Naive thymus-derived CD4-positive, alpha-beta T cell (primary cell): ENCODE measurements around the gene DBNDD1. TPM values are rescaled to one million over a fixed set of nuclear protein-coding genes. Genes with fewer than 3 reads are reported as not detected.

Experiments used
- ATAC-seq: fragments of 150-1000 bp; cut with Tn5 transposase; 2 replicates; pipeline ENCODE4 v1.10.0; 2021; ENCODE audit warnings: mild to moderate bottlenecking, moderate library complexity
- CTCF ChIA-PET: fragments of 350-600 bp; sonication (Branson Sonifier 250); formaldehyde crosslinking; loops from one replicate; lab custom pipeline; 2021; ENCODE audit warnings: antibody characterized with exemption; lab: Charles Lee
- POLR2A ChIA-PET: fragments of 350-600 bp; sonication (Branson Sonifier 250); formaldehyde crosslinking; loops from one replicate; lab custom pipeline; 2021; ENCODE audit warnings: antibody characterized with exemption, inconsistent platforms; lab: Charles Lee
- DNase-seq, 9 donors: peaks; one replicate each; pipeline versions ENCODE4 v3.0.0 to v3.0.0-alpha.2; 2020 to 2022; ENCODE audit warnings: mixed read lengths in 1 of 9
- H3K27ac ChIP-seq: one replicate; pipeline ENCODE4 v1.7.0; 2013; ENCODE audit warnings: mild to moderate bottlenecking, low read depth, low read length, moderate library complexity
- H3K27me3 ChIP-seq, 2 donors: one replicate each; pipeline ENCODE4 v1.7.0; 2013; ENCODE audit warnings: low read length in 2 of 2, mild to moderate bottlenecking in 2 of 2, moderate library complexity in 2 of 2; ENCODE audit not compliant: control insufficient read depth in 2 of 2, insufficient read depth in 2 of 2
- H3K36me3 ChIP-seq, 3 experiments: 1 replicate in 2 of 3; 2 replicates in 1 of 3; pipeline ENCODE4 v1.7.0; 2013; ENCODE audit warnings: low read length in 3 of 3, mild to moderate bottlenecking in 3 of 3, moderate library complexity in 1 of 3; ENCODE audit not compliant: insufficient read depth in 3 of 3, control insufficient read depth in 2 of 3
- H3K4me1 ChIP-seq, 2 donors: one replicate each; pipeline ENCODE4 v1.7.0; 2013; ENCODE audit warnings: low read length in 2 of 2, mild to moderate bottlenecking in 2 of 2, moderate library complexity in 1 of 2; ENCODE audit not compliant: control insufficient read depth in 2 of 2, insufficient read depth in 2 of 2
- H3K4me3 ChIP-seq: 2 replicates; pipeline ENCODE4 v1.7.0; 2013; ENCODE audit warnings: mild to moderate bottlenecking, low read length
- H3K9me3 ChIP-seq, 3 experiments: 1 replicate in 2 of 3; 2 replicates in 1 of 3; pipeline ENCODE4 v1.7.0; 2013; ENCODE audit warnings: low read length in 3 of 3; ENCODE audit not compliant: control insufficient read depth in 2 of 3
- H3K27ac Mint-ChIP-seq, 9 donors: one replicate each; pipeline ENCODE4 v1.8.0; 2020 to 2022; ENCODE audit warnings: mixed read lengths in 9 of 9, mild to moderate bottlenecking in 8 of 9, moderate library complexity in 5 of 9, inconsistent platforms in 2 of 9
- H3K27me3 Mint-ChIP-seq, 5 donors: one replicate each; pipeline ENCODE4 v1.8.0; 2021 to 2022; ENCODE audit warnings: mixed read lengths in 5 of 5, mild to moderate bottlenecking in 1 of 5
- H3K36me3 Mint-ChIP-seq, 5 donors: one replicate each; pipeline ENCODE4 v1.8.0; 2020 to 2022; ENCODE audit warnings: mixed read lengths in 5 of 5, mild to moderate bottlenecking in 3 of 5, inconsistent platforms in 1 of 5
- H3K4me1 Mint-ChIP-seq, 7 donors: one replicate each; pipeline ENCODE4 v1.8.0; 2020 to 2022; ENCODE audit warnings: mixed read lengths in 7 of 7, mild to moderate bottlenecking in 3 of 7, inconsistent platforms in 1 of 7
- H3K4me3 Mint-ChIP-seq, 10 donors: one replicate each; pipeline ENCODE4 v1.8.0; 2020 to 2022; ENCODE audit warnings: mild to moderate bottlenecking in 10 of 10, mixed read lengths in 10 of 10, moderate library complexity in 6 of 10, inconsistent platforms in 2 of 10
- H3K9me3 Mint-ChIP-seq, 11 donors: one replicate each; pipeline ENCODE4 v1.8.0; 2020 to 2022; ENCODE audit warnings: mixed read lengths in 11 of 11, mild to moderate bottlenecking in 4 of 11, inconsistent platforms in 1 of 11, moderate library complexity in 1 of 11
- intact Hi-C, 2 donors: fragments of 100-400 bp; cut with micrococcal nuclease; formaldehyde crosslinking; loops; one replicate each; pipeline ENCODE4 v1.15.1; 2023
- polyA plus RNA-seq, 2 donors: library from polyadenylated mRNA; unstranded; fragments of 300-500 nt; fragmentation: Illumina TruSeq; gene quantifications; one replicate each; pipeline ENCODE4 v1.2.3, GENCODE V29; 2021
- total RNA-seq, 6 experiments: library from RNA in 5 of 6; stranded (reverse) in 5 of 6; gene quantifications; 1 replicate in 5 of 6; 2 replicates in 1 of 6; pipeline ENCODE4 v1.2.3 and lab custom pipeline; 2021 to 2026

DBNDD1 gene
- total and polyA plus RNA-seq, 7 experiments from 2014 or later, result 0.12 to 20.8 (median 3.1) TPM

DNA sequence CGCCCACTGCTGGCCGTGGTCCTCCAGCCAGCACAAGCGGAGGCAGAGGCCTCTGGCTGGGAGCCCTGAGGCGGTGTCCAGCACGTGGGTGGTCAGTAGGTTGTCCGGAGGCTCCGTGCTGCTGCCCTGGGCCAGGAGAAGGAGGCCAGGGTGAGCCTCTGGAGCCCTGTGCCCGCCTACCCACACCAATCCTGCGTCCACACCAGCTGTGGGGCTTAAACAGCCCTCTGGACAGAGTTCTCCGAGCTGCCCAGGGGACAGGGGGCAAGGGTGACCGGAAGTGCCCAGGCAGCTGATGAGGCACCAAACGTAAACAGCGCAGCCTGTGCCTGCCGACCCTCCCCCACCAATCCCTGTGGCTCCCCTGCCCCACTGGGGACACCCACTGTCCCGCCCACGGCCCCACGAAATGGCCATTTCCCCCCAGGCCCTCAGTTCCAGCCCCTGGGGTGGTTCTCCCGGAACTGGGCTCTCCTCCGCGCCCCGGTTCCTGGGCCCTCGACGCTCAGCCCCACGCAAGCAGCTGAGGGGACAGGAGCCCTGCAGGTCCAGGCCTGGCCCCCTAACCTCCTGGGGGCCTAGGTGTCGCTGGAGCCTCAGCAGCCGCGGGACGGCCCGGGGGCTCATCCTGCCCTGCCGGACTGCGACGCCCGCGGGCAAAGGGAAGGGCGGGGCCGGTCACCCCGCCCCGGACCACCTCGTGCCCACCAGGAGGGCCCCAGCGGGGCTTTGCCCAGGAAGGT, 27.9 kb upstream of the DBNDD1 start:
- intact Hi-C loops, result no loop called here

DNA sequence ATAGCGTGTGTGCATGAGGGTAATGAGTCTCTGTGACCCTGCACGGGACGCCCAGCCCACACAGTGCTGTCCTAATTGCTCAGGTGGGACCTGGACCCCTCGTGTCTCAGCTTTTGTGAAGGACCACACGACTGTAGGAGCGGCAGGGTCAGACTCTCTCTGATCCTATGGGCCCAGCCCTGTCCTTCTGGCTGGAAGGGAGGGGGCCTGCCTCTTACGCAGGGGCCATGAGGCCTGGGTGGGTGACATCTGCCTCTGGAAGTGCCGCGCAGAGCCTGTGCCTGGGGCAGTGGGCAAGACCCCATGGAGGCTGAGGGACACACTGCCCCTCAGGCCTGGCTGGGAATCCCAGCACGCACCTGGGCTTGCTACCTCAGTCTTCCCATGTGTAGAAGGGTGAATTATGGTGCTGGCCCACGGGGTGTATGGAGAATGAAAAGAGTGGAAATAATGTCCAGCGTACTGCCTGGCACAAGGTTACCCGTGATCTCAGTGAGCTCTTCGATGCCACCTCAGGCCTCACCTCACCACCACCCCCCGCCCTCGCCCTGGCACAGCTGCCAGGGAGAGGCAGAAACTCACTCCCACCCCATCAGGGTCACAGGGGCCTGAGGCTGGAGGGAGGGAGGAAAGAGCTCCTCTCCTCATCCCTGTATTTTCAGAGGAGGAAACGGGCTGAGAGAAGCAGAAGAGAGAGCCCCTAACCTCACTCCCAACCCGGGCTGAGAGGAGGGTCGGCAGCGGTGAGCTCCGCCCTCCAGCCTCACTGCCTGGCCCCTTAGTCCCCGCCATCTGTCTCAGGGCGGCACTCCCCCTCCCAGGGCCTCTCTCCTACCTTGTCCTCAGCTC, 27.1 kb upstream of the DBNDD1 start:
- Histone ChIP-seq H3K4me1 (peaks cover 9 to 10% of the 10 kb centered on the region in 2 donors), H3K27me3 (peaks cover 0 to 8% of the 10 kb centered on the region in 2 donors), H3K27ac (no peak overlapping the region), H3K36me3 (no peaks in the 10 kb centered on the region), H3K4me3 (no peak overlapping the region), H3K9me3 (no peaks in the 10 kb centered on the region)
- ATAC-seq (no peak), DNase-seq (no peak)
- ChIA-PET POLR2A (no interaction called here), CTCF (no interaction called here)
- Mint-ChIP-seq H3K4me1 (peaks cover 0 to 19% (median 8%) of the 10 kb centered on the region in 7 donors), H3K27me3 (peaks cover 3 to 27% (median 12%) of the 10 kb centered on the region in 5 donors), H3K4me3 (peak overlapping the region in 9 of 10 donors; percentile 8 to 75 (median 46)), H3K27ac (peak overlapping the region in 4 of 9 donors; percentile 48 to 83 (median 59)), H3K9me3 (peaks cover 0 to 4% (median 0%) of the 10 kb centered on the region in 11 donors), H3K36me3 (peaks cover 0 to 15% (median 0%) of the 10 kb centered on the region in 5 donors)
- intact Hi-C loops, result no loop called here

More for the DNA sequence above, 27.9 kb upstream of the DBNDD1 start:
- peaks cover 0 to 19% (median 8%) of the 10 kb centered on the region in 7 donors for H3K4me1 Mint-ChIP-seq
- Histone ChIP-seq H3K27ac (no peak overlapping the region), H3K27me3 (peaks cover 0 to 8% of the 10 kb centered on the region in 2 donors), H3K9me3 (no peaks in the 10 kb centered on the region), H3K36me3 (no peaks in the 10 kb centered on the region), H3K4me1 (peaks cover 9 to 10% of the 10 kb centered on the region in 2 donors), H3K4me3 (peak overlapping the region; percentile 35)
- peaks cover 0 to 13% (median 0%) of the 10 kb centered on the region in 5 donors for H3K36me3 Mint-ChIP-seq
- no peak for ATAC-seq
- peak overlapping the region in 5 of 10 donors; percentile 40 to 75 (median 53) for H3K4me3 Mint-ChIP-seq
- POLR2A ChIA-PET, result no interaction called here
- peaks cover 0 to 5% (median 0%) of the 10 kb centered on the region in 11 donors for H3K9me3 Mint-ChIP-seq
- CTCF ChIA-PET, result no interaction called here
- peak in 1 of 9 donors; percentile 22 for DNase-seq
- peak overlapping the region in 1 of 9 donors; percentile 48 for H3K27ac Mint-ChIP-seq
- H3K27me3 Mint-ChIP-seq, result peaks cover 3 to 27% (median 12%) of the 10 kb centered on the region in 5 donors

DNA sequence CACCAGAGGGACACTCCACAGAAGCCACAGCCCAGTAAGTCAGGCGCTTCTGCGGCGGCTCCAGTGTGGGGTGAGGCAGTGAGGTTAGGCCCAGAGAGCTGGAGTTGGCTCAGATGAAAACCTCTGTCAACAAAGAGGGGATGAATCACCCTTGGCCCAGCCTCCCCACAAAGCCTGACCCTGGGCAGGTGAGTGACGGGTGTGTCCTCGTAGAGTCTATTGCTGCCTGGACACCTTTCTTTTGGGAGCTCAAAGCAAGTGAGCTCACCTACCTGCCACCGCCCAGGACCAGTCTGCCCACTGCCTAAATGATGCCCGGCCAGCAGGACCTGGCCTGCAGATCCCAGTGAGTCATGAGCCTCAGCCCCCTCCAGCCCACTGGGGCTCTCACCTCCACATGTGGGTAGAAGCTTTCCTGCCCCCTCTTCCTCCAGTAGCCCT, 24.9 kb upstream of the DBNDD1 start:
- intact Hi-C loops, result no loop called here
- ATAC-seq (no peak), DNase-seq (no peak)
- H3K36me3 Mint-ChIP-seq, result peaks cover 0 to 22% (median 0%) of the 10 kb centered on the region in 5 donors
- POLR2A ChIA-PET, result no interaction called here
- peaks cover 0 to 8% of the 10 kb centered on the region in 2 donors for H3K27me3 ChIP-seq
- H3K4me3 ChIP-seq, result no peak overlapping the region
- peaks cover 0 to 17% (median 8%) of the 10 kb centered on the region in 7 donors for H3K4me1 Mint-ChIP-seq
- H3K4me1 ChIP-seq, result peaks cover 9 to 10% of the 10 kb centered on the region in 2 donors
- CTCF ChIA-PET, result interaction anchor here (0.7 kb wide), 1 partner anchor 1459 kb away, joined by 3 read pairs; no protein-coding TSS in a partner anchor
- H3K9me3 Mint-ChIP-seq, result peaks cover 0 to 4% (median 0%) of the 10 kb centered on the region in 11 donors
- H3K27ac ChIP-seq, result no peak overlapping the region
- no peak overlapping the region for H3K4me3 Mint-ChIP-seq
- no peaks in the 10 kb centered on the region for H3K36me3 ChIP-seq
- peaks cover 3 to 25% (median 12%) of the 10 kb centered on the region in 5 donors for H3K27me3 Mint-ChIP-seq
- no peaks in the 10 kb centered on the region for H3K9me3 ChIP-seq
- H3K27ac Mint-ChIP-seq, result no peak overlapping the region

DNA sequence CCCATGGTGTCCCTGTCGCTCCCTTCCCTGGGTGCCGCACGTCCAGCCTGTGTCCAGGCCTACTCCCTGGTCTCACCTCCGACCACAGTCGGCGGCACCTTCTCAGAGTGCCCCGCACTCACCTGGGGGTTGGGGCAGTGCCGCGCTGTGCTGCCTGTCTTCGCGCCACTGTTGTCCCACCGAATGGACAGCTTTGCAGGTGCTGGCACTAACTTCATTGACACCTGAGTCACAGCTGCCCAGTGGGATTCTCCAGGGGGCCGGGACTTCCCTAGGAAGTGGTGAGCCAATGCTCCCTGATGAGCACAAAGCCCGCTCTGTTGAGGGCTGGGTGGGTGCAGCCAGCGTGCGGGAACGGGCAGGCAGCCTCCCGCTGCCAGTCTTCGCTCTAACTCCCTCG, 24.3 kb upstream of the DBNDD1 start:
- peaks cover 0 to 12% (median 8%) of the 10 kb centered on the region in 7 donors for H3K4me1 Mint-ChIP-seq
- ATAC-seq, result no peak
- POLR2A ChIA-PET, result no interaction called here

DNA sequence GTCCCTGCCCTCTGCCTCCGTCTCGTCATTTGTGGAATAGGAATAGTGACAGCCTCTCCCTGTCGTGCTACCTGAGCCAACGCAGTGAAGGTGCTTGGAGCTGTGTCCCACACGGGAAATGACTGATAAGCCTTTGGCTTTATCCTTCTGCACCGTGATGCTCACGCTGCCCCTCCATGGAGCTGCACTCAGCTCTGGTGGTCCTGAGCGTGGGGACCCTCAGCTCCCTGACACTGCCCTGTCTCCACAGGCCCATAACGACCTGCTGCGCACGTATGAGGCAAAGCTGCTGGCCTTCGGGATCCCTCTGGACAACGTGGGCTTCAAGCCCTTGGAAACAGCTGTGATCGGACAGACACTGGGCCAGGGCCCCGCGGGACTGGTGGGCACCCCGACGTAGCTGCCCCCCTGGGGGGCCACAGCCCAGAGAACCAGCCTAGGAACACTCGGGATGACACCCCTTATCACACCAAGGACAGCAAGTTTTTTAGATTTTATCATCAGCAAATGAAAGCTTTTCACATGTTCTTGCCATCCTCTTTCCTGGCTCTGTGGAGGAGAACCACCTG, 23.8 kb upstream of the DBNDD1 start:
- Histone ChIP-seq H3K27ac (no peak overlapping the region), H3K9me3 (no peaks in the 10 kb centered on the region), H3K36me3 (peaks cover 0 to 5% (median 0%) of the 10 kb centered on the region in 3 experiments), H3K27me3 (peaks cover 0 to 8% of the 10 kb centered on the region in 2 donors), H3K4me1 (peaks cover 9 to 10% of the 10 kb centered on the region in 2 donors), H3K4me3 (no peak overlapping the region)
- Mint-ChIP-seq H3K27me3 (peaks cover 3 to 14% (median 12%) of the 10 kb centered on the region in 5 donors), H3K9me3 (peaks cover 0 to 2% (median 0%) of the 10 kb centered on the region in 11 donors), H3K4me3 (no peak overlapping the region), H3K4me1 (peaks cover 0 to 8% (median 6%) of the 10 kb centered on the region in 7 donors), H3K36me3 (peaks cover 0 to 29% (median 6%) of the 10 kb centered on the region in 5 donors), H3K27ac (no peak overlapping the region)
- DNase-seq (no peak), ATAC-seq (no peak)
- intact Hi-C loops, result no loop called here
- ChIA-PET CTCF (no interaction called here), POLR2A (no interaction called here)

More for the DNA sequence above, 24.3 kb upstream of the DBNDD1 start:
- peaks cover 0 to 27% (median 3%) of the 10 kb centered on the region in 5 donors for H3K36me3 Mint-ChIP-seq
- H3K27ac ChIP-seq, result no peak overlapping the region
- peaks cover 9 to 10% of the 10 kb centered on the region in 2 donors for H3K4me1 ChIP-seq
- H3K27ac Mint-ChIP-seq, result no peak overlapping the region
- peaks cover 0 to 8% of the 10 kb centered on the region in 2 donors for H3K27me3 ChIP-seq
- H3K27me3 Mint-ChIP-seq, result peaks cover 3 to 19% (median 12%) of the 10 kb centered on the region in 5 donors
- H3K9me3 ChIP-seq, result no peaks in the 10 kb centered on the region
- no peak for DNase-seq
- CTCF ChIA-PET, result no interaction called here
- intact Hi-C loops, result no loop called here
- no peak overlapping the region for H3K4me3 Mint-ChIP-seq
- H3K36me3 ChIP-seq, result no peaks in the 10 kb centered on the region
- peaks cover 0 to 4% (median 0%) of the 10 kb centered on the region in 11 donors for H3K9me3 Mint-ChIP-seq
- no peak overlapping the region for H3K4me3 ChIP-seq

DNA sequence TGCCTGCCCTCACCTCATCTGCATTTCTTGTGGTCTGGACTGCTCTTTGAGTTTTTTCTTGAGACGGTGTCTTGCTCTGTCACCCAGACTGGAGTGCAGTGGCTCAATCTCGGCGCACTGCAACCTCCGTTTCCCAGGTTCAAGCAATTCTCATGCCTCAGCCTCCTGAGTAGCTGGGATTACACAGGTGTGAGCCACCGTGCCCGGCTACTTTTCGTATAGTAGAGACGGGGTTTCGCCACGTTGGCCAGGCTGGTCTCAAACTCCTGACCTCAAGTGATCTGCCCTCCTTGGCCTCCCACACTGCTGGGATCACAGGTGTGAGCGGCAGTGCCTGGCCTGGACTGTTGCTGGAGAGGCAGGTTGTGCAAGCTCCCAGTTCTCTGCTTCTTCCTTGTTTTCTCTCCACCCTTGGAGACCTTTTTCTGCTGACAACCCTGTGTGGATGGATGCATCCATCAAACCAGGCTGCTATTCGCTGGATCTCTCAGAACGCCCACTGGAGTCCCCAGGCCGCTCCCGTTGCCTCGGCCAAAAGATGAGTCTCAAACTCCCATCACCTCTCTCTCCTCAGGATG, 22.7 kb upstream of the DBNDD1 start:
- intact Hi-C loops, result no loop called here
- POLR2A ChIA-PET, result no interaction called here
- Mint-ChIP-seq H3K27me3 (peaks cover 3 to 14% (median 12%) of the 10 kb centered on the region in 5 donors), H3K4me1 (peaks cover 0 to 8% (median 5%) of the 10 kb centered on the region in 7 donors), H3K4me3 (no peak overlapping the region), H3K27ac (no peak overlapping the region), H3K9me3 (peaks cover 0 to 2% (median 0%) of the 10 kb centered on the region in 11 donors), H3K36me3 (peaks cover 0 to 31% (median 7%) of the 10 kb centered on the region in 5 donors)
- CTCF ChIA-PET, result no interaction called here
- Histone ChIP-seq H3K27me3 (peaks cover 0 to 7% of the 10 kb centered on the region in 2 donors), H3K9me3 (no peaks in the 10 kb centered on the region), H3K4me1 (peaks cover 4% of the 10 kb centered on the region in 2 donors), H3K27ac (no peak overlapping the region), H3K36me3 (peaks cover 0 to 15% (median 0%) of the 10 kb centered on the region in 3 experiments), H3K4me3 (no peak overlapping the region)
- DNase-seq, result no peak
- no peak for ATAC-seq
